HEK293T (cell line): ENCODE data around the gene TOR2A.
A peak's percentile ranks its signal among the peaks of the same experiment; 100 is the strongest.

Source experiments
- CTCF ChIA-PET: fragments of 350-600 bp; formaldehyde crosslinking; extraction: SDS; loops from one replicate; lab custom pipeline; 2021; ENCODE audit warnings: antibody characterized with exemption, inconsistent platforms; lab: Yijun Ruan, JAX
- POLR2A ChIA-PET: fragments of 350-600 bp; formaldehyde crosslinking; extraction: SDS; loops from one replicate; lab custom pipeline; 2020; ENCODE audit warnings: antibody characterized with exemption, inconsistent platforms; lab: Yijun Ruan, JAX
- DNase-seq: peaks from one replicate; pipeline ENCODE4 v3.0.0; 2012; ENCODE audit warnings: mixed read lengths; ENCODE audit errors: extremely low spot score
- ARNT ChIP-seq: fragments of 450-650 bp; IDR thresholded peaks from 2 replicates; pipeline ENCODE4 v1.6.1; 2017; ENCODE audit warnings: mild to moderate bottlenecking
- BHLHE40 ChIP-seq: fragments of 450-650 bp; IDR thresholded peaks from 2 replicates; pipeline ENCODE4 v1.6.1; 2016; ENCODE audit warnings: mild to moderate bottlenecking, moderate library complexity, borderline replicate concordance
- CTBP1 ChIP-seq: fragments of 450-650 bp; IDR thresholded peaks from 2 replicates; pipeline ENCODE4 v1.6.1; 2016; ENCODE audit warnings: borderline replicate concordance
- ELF4 ChIP-seq: fragments of 450-650 bp; IDR thresholded peaks from 2 replicates; pipeline ENCODE4 v1.6.1; 2017; ENCODE audit warnings: antibody characterized with exemption
- FOXA1 ChIP-seq: fragments of 450-650 bp; IDR thresholded peaks from 2 replicates; pipeline ENCODE4 v1.6.1; 2016; ENCODE audit warnings: mild to moderate bottlenecking
- FOXK2 ChIP-seq: fragments of 450-650 bp; IDR thresholded peaks from 2 replicates; pipeline ENCODE4 v1.6.1; 2016; ENCODE audit warnings: mild to moderate bottlenecking
- FOXM1 ChIP-seq: fragments of 450-650 bp; IDR thresholded peaks from 2 replicates; pipeline ENCODE4 v1.6.1; 2017; ENCODE audit warnings: mild to moderate bottlenecking, borderline replicate concordance
- HDGF ChIP-seq: fragments of 450-650 bp; IDR thresholded peaks from 2 replicates; pipeline ENCODE4 v1.6.1; 2017; ENCODE audit warnings: antibody characterized with exemption, borderline replicate concordance
- L3MBTL2 ChIP-seq: fragments of 450-650 bp; conservative IDR thresholded peaks from 2 replicates; pipeline ENCODE4 v1.6.1; 2016; ENCODE audit warnings: mild to moderate bottlenecking
- LEF1 ChIP-seq: fragments of 450-650 bp; IDR thresholded peaks from 2 replicates; pipeline ENCODE4 v1.6.1; 2017; ENCODE audit warnings: mild to moderate bottlenecking, borderline replicate concordance
- NFRKB ChIP-seq: fragments of 450-650 bp; IDR thresholded peaks from 2 replicates; pipeline ENCODE4 v1.6.1; 2016; ENCODE audit warnings: mild to moderate bottlenecking, moderate library complexity
- PKNOX1 ChIP-seq: fragments of 450-650 bp; IDR thresholded peaks from 2 replicates; pipeline ENCODE4 v1.6.1; 2016
- SP1 ChIP-seq: fragments of 450-650 bp; IDR thresholded peaks from 2 replicates; pipeline ENCODE4 v1.6.1; 2017
- SUZ12 ChIP-seq: fragments of 450-650 bp; IDR thresholded peaks from 2 replicates; pipeline ENCODE4 v1.6.1; 2016; ENCODE audit warnings: mild to moderate bottlenecking
- TARDBP ChIP-seq: fragments of 450-650 bp; IDR thresholded peaks from 2 replicates; pipeline ENCODE4 v1.6.1; 2016
- ZNF384 ChIP-seq: fragments of 450-650 bp; IDR thresholded peaks from 2 replicates; pipeline ENCODE4 v1.6.1; 2016

Gene TOR2A

GRCh38 chr9:127717766-127718165, 17.3 kb downstream of the TOR2A start:
- ChIA-PET CTCF (no interaction called here), POLR2A (no interaction called here)
- TF ChIP-seq LEF1 (no peak), BHLHE40 (no peak), SUZ12 (no peak), HDGF (no peak), FOXM1 (no peak), CTBP1 (no peak), L3MBTL2 (no peak), ELF4 (no peak)
- no peak for DNase-seq

GRCh38 chr9:127716412-127716811, 18.7 kb downstream of the TOR2A start:
- DNase-seq = no peak
- POLR2A ChIA-PET = interaction anchor here (1.0 to 1.6 kb wide), 2 partner anchors 11 to 105 kb away, joined by 3 to 4 read pairs; no protein-coding TSS in a partner anchor
- TF ChIP-seq LEF1 (no peak), FOXA1 (no peak), NFRKB (no peak), HDGF (no peak), FOXM1 (no peak), FOXK2 (no peak), BHLHE40 (no peak), PKNOX1 (no peak), ZNF384 (no peak), ELF4 (no peak), TARDBP (no peak)
- CTCF ChIA-PET = interaction anchor here (1.0 kb wide), 1 partner anchor 18 kb away, joined by 3 read pairs; the partner anchor contains the start of gene TOR2A

DNA sequence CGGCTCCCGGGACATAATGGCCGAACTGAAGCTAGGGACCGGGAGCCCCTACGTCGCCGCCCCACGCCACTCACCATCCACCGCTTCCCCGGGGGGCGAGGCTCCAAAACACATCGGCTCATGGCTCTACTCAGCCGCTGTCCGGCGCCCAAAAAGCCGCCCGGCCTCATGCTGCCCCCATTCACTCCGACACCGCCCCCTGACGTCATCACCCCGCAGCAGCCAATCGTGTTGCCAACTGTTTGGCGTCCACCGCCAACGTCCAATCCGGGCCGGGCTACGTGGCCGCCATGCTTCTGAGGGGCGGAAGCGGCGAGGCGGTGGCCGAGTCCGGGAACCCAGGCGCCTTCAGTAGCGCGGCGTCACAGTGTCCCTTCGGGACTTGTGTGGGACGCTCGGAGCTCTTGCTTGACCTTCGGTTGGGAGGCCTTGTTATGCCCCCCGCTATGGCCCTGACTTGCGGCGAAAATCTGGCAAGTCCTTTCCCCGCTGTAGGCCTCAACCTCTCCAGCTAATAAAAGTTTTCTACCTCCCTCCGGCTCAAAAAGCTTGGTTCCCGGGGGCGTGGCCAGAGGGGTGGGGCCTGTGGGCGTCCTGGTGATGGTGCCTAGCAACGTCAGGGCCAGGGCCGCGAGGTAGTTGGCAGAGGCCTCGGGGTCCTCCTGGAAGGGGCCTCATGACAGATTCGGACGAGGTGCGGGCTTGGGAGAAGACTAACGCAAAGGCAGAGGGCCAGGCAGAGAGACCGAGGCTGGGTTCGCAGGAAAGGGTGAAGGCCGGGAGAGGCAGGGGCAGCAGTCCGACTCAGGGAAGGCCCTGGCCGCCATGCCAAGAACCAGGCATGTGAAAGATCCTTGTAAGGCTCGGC, 19.4 kb downstream of the TOR2A start, which contains the start of the genes PTRH1 and TTC16:
PTRH1 (minus strand) TSS at position 194 of the 868 bp plus-strand sequence; CDS start at position 170, 24 bp downstream.
TTC16 (plus strand) TSS at position 610 of the 868 bp plus-strand sequence; CDS start at position 677, 67 bp downstream.
- ChIA-PET CTCF (no interaction called here), POLR2A (interaction anchor here (0.9 to 1.6 kb wide), 5 partner anchors 10 to 125 kb away, joined by 3 to 5 read pairs (median 3); partner anchors contain the start of gene TOR2A)
- TF ChIP-seq BHLHE40 = no peak
- no peak for TF ChIP-seq LEF1
- TF ChIP-seq HDGF = no peak
- peak; percentile 84 for TF ChIP-seq PKNOX1
- no peak for TF ChIP-seq SP1
- no peak for TF ChIP-seq CTBP1
- TF ChIP-seq ELF4 = peak; percentile 92; the same call in 1 of the 2 replicates
- TF ChIP-seq ZNF384 = no peak
- peak; percentile 71 for TF ChIP-seq L3MBTL2
- TF ChIP-seq ARNT = no peak
- no peak for TF ChIP-seq TARDBP
- no peak for TF ChIP-seq FOXM1
- peak; percentile 99 for DNase-seq

DNA sequence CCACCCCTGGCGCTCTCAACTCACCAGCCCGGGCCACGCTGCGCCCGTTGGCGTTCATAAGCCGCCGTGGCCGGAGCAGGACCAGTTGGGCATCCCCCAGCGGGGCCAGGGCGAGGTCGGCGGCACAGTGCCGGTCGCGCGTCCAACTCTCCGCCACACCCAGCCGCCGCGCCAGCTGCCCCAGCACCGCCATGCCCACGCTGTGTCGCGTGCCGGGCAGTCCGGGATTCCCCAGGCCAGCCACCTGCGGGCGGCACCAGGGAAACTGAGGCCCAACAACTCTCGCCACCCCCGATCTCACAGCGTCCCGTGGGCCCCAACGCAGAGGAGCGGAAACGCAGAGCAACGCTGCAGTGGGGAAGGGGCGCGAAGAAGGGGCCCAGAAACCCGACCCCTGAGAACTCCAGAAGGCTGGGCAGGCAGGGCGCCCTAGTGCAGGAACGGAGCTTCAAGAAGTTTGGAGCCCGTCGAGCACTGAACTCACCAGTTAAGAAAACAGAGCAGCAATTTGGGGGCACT, 20.1 kb downstream of the TOR2A start:
- ChIA-PET CTCF (no interaction called here), POLR2A (interaction anchor here (0.9 to 1.6 kb wide), 6 partner anchors 11 to 125 kb away, joined by 3 to 5 read pairs (median 3); partner anchors contain the start of gene TOR2A)
- DNase-seq = peak; percentile 38
- TF ChIP-seq SP1 (no peak), FOXK2 (no peak), LEF1 (no peak), ARNT (no peak), ZNF384 (no peak), ELF4 (no peak), PKNOX1 (no peak), FOXA1 (no peak), NFRKB (no peak), FOXM1 (no peak), BHLHE40 (no peak), L3MBTL2 (no peak), HDGF (no peak)

DNA sequence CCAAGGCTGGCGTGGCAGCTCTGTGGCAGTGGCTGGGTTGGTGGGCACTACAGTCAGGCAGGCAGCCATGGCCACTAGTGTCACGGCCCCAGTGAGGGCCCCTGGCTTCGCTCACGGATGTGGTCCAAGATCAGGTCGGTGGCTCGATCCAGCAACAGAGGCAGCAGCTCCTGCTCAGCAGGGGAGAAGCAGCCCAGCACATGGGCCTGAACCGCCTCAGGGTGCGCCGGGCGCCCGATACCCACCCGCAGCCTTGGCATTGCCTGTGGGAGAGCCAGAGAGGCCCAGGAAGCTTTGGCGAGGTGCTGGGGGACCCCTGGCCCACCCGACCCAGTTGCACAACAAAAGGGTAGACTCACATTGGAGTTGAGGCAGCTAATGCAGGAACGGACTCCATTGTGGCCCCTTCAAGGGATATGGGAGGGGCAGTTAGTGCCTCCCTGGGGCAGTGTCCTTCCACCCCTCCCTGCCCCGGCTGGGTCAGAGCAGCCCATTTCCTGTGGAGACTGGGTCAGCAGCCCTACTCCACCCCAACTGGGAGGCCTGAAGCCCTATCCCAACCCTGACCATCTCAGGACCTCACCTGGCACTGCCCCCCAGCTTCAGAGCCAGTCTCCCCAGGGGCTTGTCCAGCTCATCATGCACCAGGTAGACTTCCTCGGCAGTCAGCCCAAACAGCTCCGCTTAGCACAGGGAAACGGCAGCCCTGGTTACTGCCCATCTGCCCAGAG, 20.9 kb downstream of the TOR2A start:
- CTCF ChIA-PET = interaction anchor here (0.6 kb wide), 1 partner anchor 274 kb away, joined by 3 read pairs; no protein-coding TSS in a partner anchor
- POLR2A ChIA-PET = interaction anchor here (0.9 to 1.0 kb wide), 3 partner anchors 23 to 126 kb away, joined by 3 read pairs; no protein-coding TSS in a partner anchor
- TF ChIP-seq NFRKB = no peak
- no peak for TF ChIP-seq L3MBTL2
- no peak for TF ChIP-seq ARNT
- TF ChIP-seq HDGF = no peak
- no peak for TF ChIP-seq CTBP1
- TF ChIP-seq FOXA1 = no peak
- no peak for TF ChIP-seq FOXK2
- no peak for TF ChIP-seq SP1
- TF ChIP-seq PKNOX1 = no peak
- TF ChIP-seq ELF4 = no peak
- TF ChIP-seq FOXM1 = no peak
- TF ChIP-seq LEF1 = no peak
- no peak for TF ChIP-seq SUZ12
- DNase-seq = no peak
